Ecto neural progenitor cell (in vitro differentiated cells): Measurements from ENCODE around the gene EXT2.

Experiments used
- DNase-seq: peaks from one replicate; pipeline ENCODE4 v3.0.0-alpha.2; 2018; ENCODE audit warnings: low spot score

The EXT2 gene

DNA sequence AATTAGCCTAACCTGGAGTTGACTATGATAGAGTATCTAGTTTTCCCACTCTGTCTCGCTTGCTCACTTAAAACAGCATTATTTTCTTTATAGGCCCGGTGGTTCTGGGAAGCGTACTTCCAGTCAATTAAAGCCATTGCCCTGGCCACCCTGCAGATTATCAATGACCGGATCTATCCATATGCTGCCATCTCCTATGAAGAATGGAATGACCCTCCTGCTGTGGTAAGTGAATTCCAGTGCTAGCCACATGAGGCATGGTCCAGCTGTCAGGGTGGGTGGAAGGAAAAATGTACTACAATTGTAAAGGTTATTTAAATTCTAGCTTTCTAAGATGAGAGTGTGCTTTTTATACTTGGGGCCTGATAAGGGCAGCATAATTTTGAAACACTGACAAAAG is 76.0 kb downstream of the EXT2 start:
- DNase-seq = no peak

DNA sequence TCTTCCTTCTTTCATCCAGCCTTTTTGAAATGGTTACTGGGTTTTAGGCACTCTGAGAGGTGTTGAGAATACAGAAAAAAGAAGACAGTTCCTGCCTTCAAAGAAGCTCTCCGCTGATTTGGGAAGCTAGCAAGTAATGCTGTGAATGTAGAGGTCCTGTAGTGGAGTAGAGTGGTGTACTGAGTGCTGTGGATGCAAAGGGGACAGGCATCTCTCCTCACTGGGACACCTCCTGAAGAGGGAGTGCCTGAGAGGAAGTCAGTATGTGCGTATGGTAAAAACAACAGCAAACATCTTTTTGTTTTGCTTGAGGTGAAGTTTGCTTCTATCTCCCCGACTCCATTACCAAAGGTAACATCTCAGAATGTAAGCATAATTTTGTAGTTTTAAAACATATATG is 77.5 kb downstream of the EXT2 start:
- DNase-seq = no peak

DNA sequence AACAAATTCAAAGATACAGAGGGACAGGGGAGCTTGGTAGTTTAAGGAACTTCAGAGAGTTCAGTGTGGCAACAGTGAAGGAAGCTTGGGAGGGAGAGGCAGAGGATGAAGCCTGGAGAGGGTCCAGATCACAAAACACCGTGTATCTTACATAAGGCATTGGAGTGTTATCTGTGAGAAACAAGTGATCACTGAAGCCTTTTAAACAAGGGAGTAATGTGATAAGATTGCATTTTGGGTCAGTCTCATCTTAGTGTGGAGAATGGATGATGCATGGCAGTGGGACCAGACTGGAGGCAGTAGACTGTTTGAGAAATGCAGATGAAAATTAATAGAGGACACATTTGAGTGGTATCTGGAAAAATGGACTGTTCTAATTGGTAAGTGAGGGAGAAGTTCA is 79.4 kb downstream of the EXT2 start:
- no peak for DNase-seq

- DNase-seq = no peak
Measured at GRCh38 chr11:44176546-44177213, 81.2 kb downstream of the EXT2 start.

DNA sequence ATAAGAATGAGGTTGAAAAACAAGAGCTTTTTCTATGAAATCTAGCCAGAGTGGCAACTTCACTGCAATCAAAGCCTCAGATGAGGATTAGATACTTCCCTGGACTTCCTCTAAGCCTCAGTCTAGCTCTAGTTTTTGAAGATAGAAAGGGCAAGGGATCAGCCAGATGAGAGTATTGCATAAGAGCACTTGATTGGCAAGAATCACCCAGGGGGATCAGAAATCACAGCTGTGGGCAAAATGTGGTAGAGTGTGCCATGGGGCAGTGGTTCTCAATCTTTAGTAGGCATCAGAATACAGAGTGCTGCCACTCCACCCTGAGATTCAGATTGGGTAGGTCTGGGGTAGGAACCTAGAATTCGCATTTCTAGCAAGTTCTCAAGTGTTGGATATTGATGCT is 82.4 kb downstream of the EXT2 start:
- DNase-seq = no peak

DNA sequence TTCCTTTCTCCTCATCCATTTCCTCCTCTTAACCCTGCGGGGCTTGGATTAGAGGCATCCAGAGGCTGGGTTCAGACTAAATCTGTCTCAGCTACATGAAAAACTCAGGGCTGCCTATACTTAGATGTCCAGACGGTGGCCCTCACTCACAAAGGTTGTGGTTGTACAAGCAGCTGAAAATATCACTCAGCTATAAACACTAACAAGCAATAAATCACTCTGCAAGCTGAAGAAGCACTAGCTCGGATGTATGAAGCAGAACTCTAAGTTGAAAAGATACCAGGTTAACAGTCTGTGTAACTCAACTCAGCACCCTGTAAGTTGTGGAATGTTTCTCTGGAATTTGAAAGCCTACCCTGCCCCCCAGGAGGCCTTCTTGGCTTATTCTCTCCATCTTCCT is 82.9 kb downstream of the EXT2 start:
- DNase-seq = no peak

GRCh38 chr11:44179173-44179572 is 83.7 kb downstream of the EXT2 start:
- no peak for DNase-seq

DNA sequence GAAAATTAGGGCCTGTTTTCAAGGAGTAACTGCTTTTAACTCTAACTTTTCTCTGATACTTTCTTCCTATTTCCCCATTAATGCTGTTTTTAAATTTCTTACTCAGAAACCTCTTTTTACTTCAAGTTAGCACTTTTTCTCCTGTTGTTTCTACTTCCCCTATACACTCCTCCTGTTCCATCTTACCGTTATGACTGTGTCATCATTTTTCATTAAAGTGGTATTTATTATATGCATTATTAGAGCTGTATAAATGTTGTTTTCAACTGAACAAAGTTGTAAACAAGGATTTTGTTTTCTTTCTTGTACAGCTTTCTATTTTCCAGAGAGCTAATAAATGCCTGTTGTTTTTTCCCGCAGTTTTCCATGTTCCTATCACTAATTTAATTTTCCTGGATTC is 84.6 kb downstream of the EXT2 start:
- DNase-seq = no peak

DNA sequence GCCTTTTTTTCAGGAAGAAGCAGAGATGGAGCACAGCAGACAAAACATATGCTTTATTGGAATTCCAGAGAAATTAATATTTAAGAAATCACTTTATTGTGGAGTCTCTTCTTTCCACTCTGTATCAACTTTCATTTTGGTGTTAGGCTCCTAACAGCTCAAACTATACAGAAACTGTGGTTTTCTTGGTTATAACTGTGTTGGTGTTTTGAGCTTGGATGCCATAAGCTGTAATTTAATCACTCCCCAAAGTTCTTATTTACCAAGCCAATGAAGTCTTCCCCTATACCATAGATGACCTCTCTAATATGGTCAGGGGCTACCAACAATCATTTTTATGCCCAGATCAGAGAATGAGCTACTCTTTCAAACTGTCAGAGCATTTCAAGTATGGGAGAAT is 90.0 kb downstream of the EXT2 start:
- no peak for DNase-seq

GRCh38 chr11:44186321-44186930 is 90.9 kb downstream of the EXT2 start:
- DNase-seq = no peak

- no peak for DNase-seq
Measured at GRCh38 chr11:44188643-44189042, 93.2 kb downstream of the EXT2 start.

DNA sequence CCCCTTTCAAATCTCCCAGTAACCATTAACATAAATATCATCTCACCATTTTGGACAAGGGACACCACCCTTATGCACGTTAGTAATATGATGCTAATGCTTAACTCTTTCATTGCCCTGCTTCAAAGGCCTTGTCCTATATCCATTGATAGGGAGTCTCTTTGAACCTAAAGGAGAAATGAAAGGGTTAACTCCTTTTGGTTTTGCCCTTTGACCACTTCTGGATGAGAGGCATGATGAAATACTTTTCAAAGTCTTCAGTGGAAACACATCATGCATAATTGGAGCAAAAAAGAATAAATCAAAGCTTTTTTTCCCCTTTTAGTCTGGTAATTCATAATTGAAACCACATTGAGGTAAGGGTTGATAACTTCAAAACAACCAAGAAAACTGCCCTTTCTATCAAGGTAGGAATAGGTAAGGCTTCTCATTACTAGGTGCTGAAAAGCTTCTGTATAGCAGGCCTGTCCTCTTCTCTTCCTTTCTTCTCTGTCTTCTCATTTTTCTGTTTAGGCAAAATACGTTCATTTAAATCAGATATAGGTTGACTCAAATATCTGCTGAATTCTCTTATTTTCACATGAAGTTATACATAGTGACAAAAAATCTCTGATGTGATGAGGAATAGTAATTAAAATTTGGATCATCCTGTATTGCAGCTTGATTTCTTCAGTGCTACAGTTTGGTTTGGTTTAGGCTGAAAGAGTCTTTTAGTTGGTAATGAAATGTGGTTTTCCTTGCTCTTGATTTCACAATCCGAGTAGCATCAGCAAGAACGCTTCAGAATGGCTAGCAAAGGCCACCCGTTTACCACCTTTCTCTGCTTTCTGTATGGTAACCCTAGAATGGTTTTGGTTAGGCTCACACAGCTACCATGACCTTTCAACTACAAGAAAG is 94.8 kb downstream of the EXT2 start:
- DNase-seq = no peak

DNA sequence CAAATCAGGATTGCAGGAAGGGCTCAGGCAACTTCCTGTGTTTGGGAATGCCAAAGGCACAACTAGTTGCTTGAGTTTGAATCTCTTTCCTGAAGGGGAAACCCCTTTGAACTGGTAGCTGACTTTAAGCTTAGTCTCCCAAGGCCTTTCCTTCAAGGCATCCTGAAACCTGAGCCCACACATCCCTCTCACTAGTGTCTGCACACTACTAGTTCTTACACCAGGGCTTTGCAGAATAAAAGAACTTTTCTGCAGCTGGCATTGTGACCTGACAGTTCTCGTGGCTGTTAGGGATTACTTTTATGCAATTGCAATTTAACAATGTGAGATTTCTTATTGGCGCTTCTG is 95.4 kb downstream of the EXT2 start:
- DNase-seq = no peak

- DNase-seq = no peak
Measured at GRCh38 chr11:44191322-44192016, 96.0 kb downstream of the EXT2 start.

- DNase-seq = no peak
Measured at GRCh38 chr11:44192017-44192385, 96.5 kb downstream of the EXT2 start.

GRCh38 chr11:44192462-44193100 is 97.1 kb downstream of the EXT2 start:
- DNase-seq = no peak

DNA sequence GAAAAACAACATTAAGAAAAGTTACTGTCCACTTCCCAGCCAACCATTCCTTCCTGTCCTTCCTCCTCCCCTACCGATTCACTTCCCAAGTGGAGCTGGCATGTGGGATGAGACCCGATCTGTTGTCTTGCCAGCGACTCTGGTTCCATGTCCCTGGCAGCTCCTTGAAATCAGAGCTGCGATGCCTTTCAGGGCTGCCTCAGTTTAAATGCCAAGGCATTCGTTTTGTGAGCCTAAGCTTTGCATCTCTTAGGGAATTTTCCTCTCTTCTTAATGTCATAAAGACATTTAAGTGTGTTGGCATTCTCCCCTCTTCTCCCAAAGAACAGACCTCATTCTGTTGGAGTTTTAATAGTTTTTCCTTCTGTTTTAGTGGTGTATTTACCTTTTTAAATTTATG is 98.4 kb downstream of the EXT2 start:
- DNase-seq = no peak

DNA sequence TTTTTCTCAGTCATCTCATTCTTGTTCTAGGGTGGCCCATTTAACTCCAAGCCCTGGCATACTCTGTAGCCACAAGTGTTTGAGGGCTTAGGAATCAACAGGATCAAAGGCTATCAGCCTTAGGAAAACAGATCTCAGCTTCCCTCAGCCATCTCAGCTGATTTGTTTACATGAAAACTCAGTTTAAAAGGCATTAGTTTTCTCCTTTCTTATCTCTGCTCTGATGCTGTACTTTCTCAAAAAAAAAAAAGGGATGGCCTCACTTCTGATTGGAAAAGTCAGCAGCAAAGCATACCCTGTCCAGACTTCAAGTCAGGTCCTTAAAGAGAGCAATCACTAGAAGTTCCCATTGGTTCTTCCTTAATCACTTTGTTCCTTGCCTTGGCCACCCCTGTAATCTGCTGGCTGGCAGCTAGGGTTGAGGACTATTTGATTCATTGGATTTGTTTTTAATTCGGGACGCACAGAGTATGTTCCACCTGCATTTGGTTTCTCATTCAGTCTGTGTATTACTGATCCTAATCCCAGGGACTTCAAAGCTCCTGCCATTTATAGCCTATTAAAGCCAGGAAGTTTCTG is 102.8 kb downstream of the EXT2 start:
- DNase-seq = no peak

- DNase-seq = no peak
Measured at GRCh38 chr11:44199298-44199697, 103.8 kb downstream of the EXT2 start.

DNA sequence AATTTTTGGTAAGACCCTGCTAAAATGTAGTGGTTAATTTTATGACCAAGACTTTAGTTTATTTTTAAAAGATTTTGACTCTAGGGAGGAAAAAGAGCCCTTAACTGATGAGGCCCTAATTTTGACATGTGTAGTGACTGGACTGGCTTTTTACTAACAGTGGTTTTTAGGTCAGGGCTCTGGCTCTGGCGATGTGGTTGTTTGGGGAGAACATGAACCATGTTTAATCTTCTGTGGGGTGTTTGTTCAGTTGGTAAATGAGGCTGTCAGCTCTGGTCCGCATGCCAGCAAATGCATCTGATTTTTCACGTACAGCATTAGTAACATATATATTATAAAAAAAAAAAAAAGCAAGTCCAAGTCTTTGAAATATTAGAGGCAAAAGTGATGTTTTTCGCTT is 104.3 kb downstream of the EXT2 start:
- DNase-seq = no peak

GRCh38 chr11:44203270-44204043 is 108.0 kb downstream of the EXT2 start:
- no peak for DNase-seq
